Keratinocyte (primary cell): Measurements from ENCODE around the gene APBB2. TPM values are rescaled to one million over a fixed set of nuclear protein-coding genes. Genes with fewer than 3 reads are reported as not detected.

Experiments used
- DNase-seq: peaks from one replicate; pipeline ENCODE4 v3.0.0-alpha.2; 2011; ENCODE audit warnings: low read depth, missing footprints, low spot score
- FAIRE-seq: peaks from 2 replicates; lab custom pipeline; 2011; peaks lifted over from hg19 to GRCh38; lab: Jason Lieb, UNC
- H2AFZ ChIP-seq: 2 replicates; pipeline ENCODE4 v1.6.0; 2012; ENCODE audit warnings: low read length, control low read depth, inconsistent platforms; ENCODE audit not compliant: control insufficient read depth
- H3K27ac ChIP-seq: 2 replicates; pipeline ENCODE4 v1.5.1; 2011; ENCODE audit warnings: low read length; ENCODE audit not compliant: control insufficient read depth, insufficient read depth
- H3K27me3 ChIP-seq: 3 replicates; pipeline ENCODE4 v1.6.0; 2011; ENCODE audit warnings: low read length; ENCODE audit not compliant: control insufficient read depth, insufficient read depth; ENCODE audit errors: extremely low read depth
- H3K36me3 ChIP-seq, 2 experiments: 2 replicates in 1 of 2; 3 replicates in 1 of 2; pipeline ENCODE4 v1.5.1; 2011; ENCODE audit warnings: low read length in 2 of 2, mild to moderate bottlenecking in 1 of 2; ENCODE audit not compliant: control insufficient read depth in 2 of 2, insufficient read depth in 2 of 2; ENCODE audit errors: extremely low read depth in 1 of 2
- H3K4me1 ChIP-seq: 3 replicates; pipeline ENCODE4 v1.5.1; 2011; ENCODE audit warnings: low read length; ENCODE audit not compliant: control insufficient read depth, insufficient read depth; ENCODE audit errors: extremely low read depth
- H3K4me2 ChIP-seq: 3 replicates; pipeline ENCODE4 v1.6.0; 2011; ENCODE audit warnings: low read depth, low read length; ENCODE audit not compliant: control insufficient read depth, insufficient read depth; ENCODE audit errors: extremely low read depth
- H3K4me3 ChIP-seq, 3 experiments: fragments of 200-600 bp in 1 of 3; sonication (generic) in 1 of 3; 2 replicates in 2 of 3; 3 replicates in 1 of 3; pipeline ENCODE4 v1.5.1; 2011 to 2016; ENCODE audit warnings: low read length in 3 of 3, mild to moderate bottlenecking in 3 of 3, control low read depth in 2 of 3, inconsistent platforms in 1 of 3, low read depth in 1 of 3, mixed read lengths in 1 of 3, mixed run types in 1 of 3, moderate library complexity in 1 of 3; ENCODE audit not compliant: control insufficient read depth in 2 of 3, insufficient read depth in 2 of 3; ENCODE audit errors: extremely low read depth in 1 of 3
- H3K79me2 ChIP-seq: 2 replicates; pipeline ENCODE4 v1.6.0; 2012; ENCODE audit warnings: low read length; ENCODE audit not compliant: control insufficient read depth, insufficient read depth
- H3K9ac ChIP-seq: 3 replicates; pipeline ENCODE4 v1.6.0; 2011; ENCODE audit warnings: low read length; ENCODE audit not compliant: control insufficient read depth, insufficient read depth; ENCODE audit errors: extremely low read depth
- H3K9me1 ChIP-seq: 3 replicates; pipeline ENCODE4 v1.6.0; 2011; ENCODE audit warnings: low read length; ENCODE audit not compliant: control insufficient read depth, insufficient read depth; ENCODE audit errors: extremely low read depth
- H3K9me3 ChIP-seq: 2 replicates; pipeline ENCODE4 v1.5.1; 2012; ENCODE audit warnings: low read depth, low read length; ENCODE audit not compliant: control insufficient read depth
- H4K20me1 ChIP-seq: 3 replicates; pipeline ENCODE4 v1.6.0; 2011; ENCODE audit warnings: low read length; ENCODE audit not compliant: control insufficient read depth, insufficient read depth; ENCODE audit errors: extremely low read depth
- CTCF ChIP-seq, 3 experiments: IDR thresholded peaks in 1 of 3; conservative IDR thresholded peaks in 1 of 3; optimal IDR thresholded peaks in 1 of 3; 2 replicates in 2 of 3; 3 replicates in 1 of 3; pipeline versions ENCODE3 to v1.5.1; 2011; ENCODE audit warnings: low read length in 3 of 3, mild to moderate bottlenecking in 3 of 3, moderate library complexity in 2 of 3, control low read depth in 1 of 3, inconsistent platforms in 1 of 3; ENCODE audit not compliant: insufficient read depth in 2 of 3; ENCODE audit errors: extremely low read depth in 1 of 3
- EZH2 ChIP-seq: IDR thresholded peaks from one replicate; pipeline ENCODE4 v1.6.1; 2012; ENCODE audit warnings: inconsistent platforms, mild to moderate bottlenecking, low read length, moderate library complexity
- dilution Hi-C: fragments of 300-500 bp; cut with MboI; formaldehyde crosslinking; loops from one replicate; pipeline ENCODE4 v1.7.0; 2020; ENCODE audit warnings: low sequenced_read_pairs; ENCODE audit not compliant: extremely low pct_ligation_motif_present
- polyA plus RNA-seq, 5 experiments: library from polyadenylated mRNA; depleted of rRNA in 3 of 5; stranded (reverse) in 3 of 5; stranded (forward) in 1 of 5; unstranded in 1 of 5; fragments of >200 nt; gene quantifications; 1 replicate in 1 of 5; 2 replicates in 3 of 5; 3 replicates in 1 of 5; pipeline versions ENCODE4 v1.2.1 to v1.2.3, GENCODE V29; 2011 to 2012; ENCODE audit warnings: missing spikeins in 2 of 5, low read depth in 1 of 5, low replicate concordance in 1 of 5

The APBB2 gene
- polyA plus RNA-seq, 1 donor (not counting 4 experiments of a cell fraction or from before 2014, with no cell fraction given) = 57.3 TPM

GRCh38 chr4:41202820-41203568 lies 11.3 kb downstream of the APBB2 start:
- TF ChIP-seq EZH2 = no peak
- no peak for TF ChIP-seq CTCF (optimal IDR thresholded peaks at IDR 0.05 in 1 of 3, IDR thresholded peaks at IDR 0.05 in 1 of 3, conservative IDR thresholded peaks at IDR 0.05 in 1 of 3; ENCODE audit: extremely low read depth in 1 of 3, insufficient read depth in 2 of 3, low read length in 3 of 3)
- peaks cover 3 to 8% of the 10 kb centered on the region in 2 experiments for H3K36me3 ChIP-seq
- no peaks in the 10 kb centered on the region for H3K27me3 ChIP-seq
- FAIRE-seq = peak; percentile 5
- H3K4me2 ChIP-seq = no peak overlapping the region
- no peak overlapping the region for H3K9ac ChIP-seq
- H2AFZ ChIP-seq = no peak overlapping the region
- no peak for DNase-seq
- H3K9me3 ChIP-seq = no peaks in the 10 kb centered on the region
- dilution Hi-C loops = no loop called here
- peaks cover 2% of the 10 kb centered on the region for H3K9me1 ChIP-seq
- H3K79me2 ChIP-seq = peaks cover 100% of the 10 kb centered on the region
- no peaks in the 10 kb centered on the region for H4K20me1 ChIP-seq
- H3K4me1 ChIP-seq = peaks cover 37% of the 10 kb centered on the region
- no peak overlapping the region for H3K27ac ChIP-seq
- H3K4me3 ChIP-seq = no peak overlapping the region

- peaks cover 37% of the 10 kb centered on the region for H3K4me1 ChIP-seq
- DNase-seq = no peak
- no peak overlapping the region for H2AFZ ChIP-seq
- no peak overlapping the region for H3K4me3 ChIP-seq
- TF ChIP-seq CTCF (optimal IDR thresholded peaks at IDR 0.05 in 1 of 3, IDR thresholded peaks at IDR 0.05 in 1 of 3, conservative IDR thresholded peaks at IDR 0.05 in 1 of 3; ENCODE audit: extremely low read depth in 1 of 3, insufficient read depth in 2 of 3, low read length in 3 of 3) = no peak
- no peak overlapping the region for H3K9ac ChIP-seq
- H3K9me3 ChIP-seq = no peaks in the 10 kb centered on the region
- no peak overlapping the region for H3K27ac ChIP-seq
- H3K36me3 ChIP-seq = peaks cover 3 to 4% of the 10 kb centered on the region in 2 experiments
- peaks cover 2% of the 10 kb centered on the region for H3K9me1 ChIP-seq
- no peaks in the 10 kb centered on the region for H4K20me1 ChIP-seq
- H3K27me3 ChIP-seq = no peaks in the 10 kb centered on the region
- H3K4me2 ChIP-seq = no peak overlapping the region
- H3K79me2 ChIP-seq = peaks cover 100% of the 10 kb centered on the region
- no peak for FAIRE-seq
- dilution Hi-C loops = no loop called here
Observed at GRCh38 chr4:41202356-41202755, 12.0 kb downstream of the APBB2 start.
